IMR-90 (cell line): ENCODE measurements around the gene NBEA. TPM values are rescaled to one million over a fixed set of nuclear protein-coding genes. Genes with fewer than 3 reads are reported as not detected.

Experiments used
- ATAC-seq: fragments of 200-7000 bp; cut with Tn5 transposase; 2 replicates; pipeline ENCODE4 v1.9.1; 2020; ENCODE audit warnings: low read depth, mild to moderate bottlenecking, moderate library complexity
- BruUV-seq: library from RNA; stranded (reverse); fragments of 400-500 nt; replicated peaks from 2 replicates; lab custom pipeline; 2021; lab: Mats Ljungman, UMichigan
- CTCF ChIA-PET: fragments of 300-600 bp; formaldehyde crosslinking; extraction: SDS; loops from one replicate; lab custom pipeline; 2021; ENCODE audit warnings: antibody characterized with exemption; lab: Yijun Ruan, JAX
- POLR2A ChIA-PET: fragments of 300-600 bp; sonication (Branson Sonifier 250); formaldehyde crosslinking; loops from one replicate; lab custom pipeline; 2022; ENCODE audit warnings: antibody characterized with exemption; ENCODE audit not compliant: unreplicated experiment; lab: Charles Lee
- DNase-seq: peaks from one replicate; pipeline ENCODE4 v3.0.0; 2013
- H2AFZ ChIP-seq: replicated peaks from 2 replicates; pipeline ENCODE3; 2013; ENCODE audit warnings: low read length, mild to moderate bottlenecking; ENCODE audit not compliant: poor library complexity
- H2AK5ac ChIP-seq: 2 replicates; pipeline ENCODE4 v1.6.1; 2013; ENCODE audit warnings: low read depth, low read length, inconsistent platforms
- H2AK9ac ChIP-seq: replicated peaks from 2 replicates; pipeline ENCODE3; 2013; ENCODE audit warnings: mild to moderate bottlenecking, low read depth, low read length, moderate library complexity; ENCODE audit not compliant: poor library complexity
- H2BK120ac ChIP-seq: 2 replicates; pipeline ENCODE4 v1.6.1; 2013; ENCODE audit warnings: low read depth, low read length, inconsistent platforms
- H2BK15ac ChIP-seq: 3 replicates; pipeline ENCODE4 v1.6.1; 2013; ENCODE audit warnings: low read depth, low read length, inconsistent platforms
- H2BK20ac ChIP-seq: 2 replicates; pipeline ENCODE4 v1.6.1; 2013; ENCODE audit warnings: low read depth, mild to moderate bottlenecking, inconsistent platforms, low read length, moderate library complexity
- H2BK5ac ChIP-seq: 2 replicates; pipeline ENCODE4 v1.6.1; 2013; ENCODE audit warnings: mild to moderate bottlenecking, low read depth, low read length, inconsistent platforms; ENCODE audit not compliant: poor library complexity, severe bottlenecking
- H3K14ac ChIP-seq: replicated peaks from 2 replicates; pipeline ENCODE4 v1.6.1; 2013; ENCODE audit warnings: low read depth, low read length, inconsistent platforms
- H3K18ac ChIP-seq: 2 replicates; pipeline ENCODE4 v1.6.1; 2013; ENCODE audit warnings: low read depth, low read length, control low read depth
- H3K23ac ChIP-seq: 2 replicates; pipeline ENCODE4 v1.6.1; 2013; ENCODE audit warnings: low read depth, low read length, inconsistent platforms
- H3K27ac ChIP-seq: 2 replicates; pipeline ENCODE4 v1.5.1; 2013; ENCODE audit warnings: mild to moderate bottlenecking, control low read depth, low read length; ENCODE audit not compliant: insufficient read depth
- H3K27me3 ChIP-seq: 2 replicates; pipeline ENCODE4 v1.6.1; 2013; ENCODE audit warnings: low read length; ENCODE audit not compliant: control insufficient read depth, insufficient read depth
- H3K36me3 ChIP-seq: 2 replicates; pipeline ENCODE4 v1.6.1; 2013; ENCODE audit warnings: low read length, mixed read lengths; ENCODE audit not compliant: control insufficient read depth, insufficient read depth
- H3K4ac ChIP-seq: 2 replicates; pipeline ENCODE4 v1.6.1; 2013; ENCODE audit warnings: low read depth, low read length, inconsistent platforms
- H3K4me1 ChIP-seq: 2 replicates; pipeline ENCODE4 v1.6.1; 2013; ENCODE audit warnings: low read length, mixed read lengths; ENCODE audit not compliant: control insufficient read depth, insufficient read depth
- H3K4me2 ChIP-seq: 2 replicates; pipeline ENCODE4 v1.6.1; 2013; ENCODE audit warnings: low read depth, mild to moderate bottlenecking, control low read depth, low read length, moderate library complexity
- H3K4me3 ChIP-seq: 2 replicates; pipeline ENCODE4 v1.5.1; 2013; ENCODE audit warnings: low read depth, mild to moderate bottlenecking, control low read depth, low read length, moderate library complexity; ENCODE audit not compliant: insufficient read depth
- H3K56ac ChIP-seq: 2 replicates; pipeline ENCODE4 v1.6.1; 2013; ENCODE audit warnings: low read length, inconsistent platforms; ENCODE audit not compliant: insufficient read depth; ENCODE audit errors: extremely low read depth
- H3K79me1 ChIP-seq, 2 experiments: 2 replicates each; pipeline ENCODE4 v1.6.1; 2013; ENCODE audit warnings: low read length in 2 of 2, inconsistent platforms in 1 of 2, low read depth in 1 of 2
- H3K9ac ChIP-seq: 2 replicates; pipeline ENCODE4 v1.6.1; 2013; ENCODE audit warnings: low read depth, low read length, control low read depth
- H3K9me1 ChIP-seq: 2 replicates; pipeline ENCODE4 v1.6.1; 2013; ENCODE audit warnings: low read length, inconsistent platforms; ENCODE audit not compliant: insufficient read depth
- H3K9me3 ChIP-seq: 2 replicates; pipeline ENCODE4 v1.6.1; 2013; ENCODE audit warnings: low read length; ENCODE audit not compliant: control insufficient read depth, insufficient read depth
- H4K20me1 ChIP-seq: 2 replicates; pipeline ENCODE4 v1.6.1; 2013; ENCODE audit warnings: low read length, inconsistent platforms; ENCODE audit not compliant: insufficient read depth
- H4K5ac ChIP-seq: 2 replicates; pipeline ENCODE4 v1.6.1; 2013; ENCODE audit warnings: mild to moderate bottlenecking, low read depth, low read length, control low read depth
- H4K8ac ChIP-seq, 2 experiments: 2 replicates each; pipeline ENCODE4 v1.6.1; 2013; ENCODE audit warnings: low read depth in 2 of 2, low read length in 2 of 2, control low read depth in 1 of 2, inconsistent platforms in 1 of 2
- H4K91ac ChIP-seq: 2 replicates; pipeline ENCODE4 v1.6.1; 2013; ENCODE audit warnings: low read depth, low read length, inconsistent platforms; ENCODE audit not compliant: insufficient read depth
- CEBPB ChIP-seq: IDR thresholded peaks from 2 replicates; pipeline ENCODE4 v1.6.1; 2012; ENCODE audit warnings: low read depth, low read length, improper control_type of control experiment
- CHD1 ChIP-seq: IDR thresholded peaks from 2 replicates; pipeline ENCODE4 v1.6.1; 2012; ENCODE audit warnings: low read depth, low read length, improper control_type of control experiment
- CTCF ChIP-seq: conservative IDR thresholded peaks from 2 replicates; pipeline ENCODE4 v1.5.1; 2012; ENCODE audit warnings: mild to moderate bottlenecking, low read depth, low read length, improper control_type of control experiment
- FOS ChIP-seq: fragments of 150-350 bp; IDR thresholded peaks from 2 replicates; pipeline ENCODE4 v1.6.1; 2016; ENCODE audit warnings: low read depth, low read length
- MAZ ChIP-seq: IDR thresholded peaks from 2 replicates; pipeline ENCODE4 v1.6.1; 2012; ENCODE audit warnings: low read depth, mild to moderate bottlenecking, low read length, improper control_type of control experiment, moderate library complexity, borderline replicate concordance
- NFE2L2 ChIP-seq: fragments of 150-350 bp; IDR thresholded peaks from 2 replicates; pipeline ENCODE4 v1.6.1; 2016; ENCODE audit warnings: low read depth, mild to moderate bottlenecking, low read length
- POLR2A ChIP-seq: IDR thresholded peaks from 2 replicates; pipeline ENCODE4 v1.6.1; 2012; ENCODE audit warnings: mild to moderate bottlenecking, low read depth, low read length
- RCOR1 ChIP-seq: IDR thresholded peaks from 2 replicates; pipeline ENCODE4 v1.6.1; 2012; ENCODE audit warnings: mild to moderate bottlenecking, low read length, improper control_type of control experiment; ENCODE audit not compliant: insufficient replicate concordance
- RFX5 ChIP-seq: IDR thresholded peaks from 2 replicates; pipeline ENCODE4 v1.8.0; 2012; ENCODE audit warnings: low read depth, mild to moderate bottlenecking, low read length, moderate library complexity
- USF2 ChIP-seq: fragments of 150-350 bp; IDR thresholded peaks from 2 replicates; pipeline ENCODE4 v1.6.1; 2017; ENCODE audit warnings: mild to moderate bottlenecking, antibody characterized with exemption, low read length, low read depth
- WGBS, 2 experiments: methylation state at CpG; one replicate each; pipeline versions ENCODE4 v1.1.5 to v1.1.7; 2013; ENCODE audit warnings: missing lambda C conversion rate in 2 of 2; ENCODE audit not compliant: insufficient read length in 1 of 2; ENCODE audit errors: extremely low coverage in 2 of 2; 5-methylcytosine and 5-hydroxymethylcytosine counted together
- dilution Hi-C: fragments of 300-500 bp; cut with HindIII; formaldehyde crosslinking; loops from one replicate; pipeline ENCODE4 v1.14.3; 2018; ENCODE audit warnings: low sequenced_read_pairs; ENCODE audit not compliant: unreplicated experiment
- in situ Hi-C: fragments of 300-500 bp; cut with MboI; formaldehyde crosslinking; loops from 3 replicates; pipeline ENCODE4 v1.14.3; 2019; ENCODE audit warnings: low sequenced_read_pairs, inconsistent platforms, mixed read lengths
- intact Hi-C: fragments of 100-400 bp; cut with micrococcal nuclease; formaldehyde crosslinking; loops from 2 replicates; pipeline ENCODE4 v1.10.0; 2022
- polyA plus RNA-seq, 3 experiments: library from polyadenylated mRNA; depleted of rRNA; stranded (reverse); fragments of >200 nt; gene quantifications; 2 replicates each; pipeline ENCODE4 v1.2.3, GENCODE V29; 2012; ENCODE audit warnings: low replicate concordance in 1 of 3
- total RNA-seq: library from RNA; depleted of rRNA; stranded (reverse); fragments of >200 nt; gene quantifications from 2 replicates; pipeline ENCODE4 v1.2.3, GENCODE V29; 2012
- TF ChIP-seq, protein P1 (sequence below): fragments of 150-350 bp; IDR thresholded peaks from 2 replicates; pipeline ENCODE4 v1.6.1; 2016; ENCODE audit warnings: low read depth, mild to moderate bottlenecking, low read length, moderate library complexity, borderline replicate concordance

Gene NBEA
- total and polyA plus RNA-seq, 2 of the 4 experiments (the other 2 are of a cell fraction) = 0.82 to 2.2 TPM

DNA sequence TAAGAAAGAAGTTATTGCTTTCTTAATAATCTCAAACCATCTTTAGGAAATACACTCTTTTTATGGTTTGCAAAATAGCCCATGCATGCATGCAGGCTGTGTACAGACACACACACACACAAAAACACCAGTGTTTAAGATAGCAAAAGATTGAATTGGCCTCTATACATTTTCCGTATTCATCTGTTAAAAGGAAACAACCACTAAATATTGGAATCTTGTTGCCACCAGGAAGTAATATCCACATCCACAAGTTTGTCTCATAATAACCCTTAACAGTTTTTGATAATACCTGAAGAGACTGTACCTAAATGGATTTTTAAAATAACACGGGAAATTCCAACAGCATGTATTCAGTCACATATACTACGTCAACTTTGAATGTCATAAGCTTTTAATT is 541.7 kb downstream of the NBEA start:
- CTCF ChIA-PET = interaction anchor here (1.1 kb wide), 1 partner anchor 9 kb away, joined by 5 read pairs; no protein-coding TSS in a partner anchor
- Histone ChIP-seq H2BK120ac (no peak overlapping the region), H2BK5ac (no peak overlapping the region), H3K4me2 (no peak overlapping the region), H3K4me3 (no peak overlapping the region), H3K14ac (no peak overlapping the region), H3K36me3 (no peaks in the 10 kb centered on the region), H2BK20ac (no peak overlapping the region), H3K27me3 (peaks cover 5% of the 10 kb centered on the region), H3K23ac (no peak overlapping the region), H3K9me3 (no peaks in the 10 kb centered on the region), H3K18ac (no peak overlapping the region), H4K8ac (no peak overlapping the region), H4K5ac (no peak overlapping the region), H3K9me1 (no peaks in the 10 kb centered on the region), H3K4ac (no peak overlapping the region), H3K56ac (no peak overlapping the region), H3K9ac (no peak overlapping the region), H4K91ac (no peak overlapping the region), H3K27ac (no peak overlapping the region), H2BK15ac (no peak overlapping the region), H3K79me1 (no peaks in the 10 kb centered on the region), H3K4me1 (no peaks in the 10 kb centered on the region), H2AK5ac (no peak overlapping the region), H2AK9ac (no peak overlapping the region), H4K20me1 (no peaks in the 10 kb centered on the region), H2AFZ (no peak overlapping the region)
- TF ChIP-seq NFE2L2 (no peak), POLR2A (no peak), USF2 (no peak), CTCF (no peak), RCOR1 (no peak), CHD1 (no peak), RFX5 (no peak), FOS (no peak), MAZ (no peak), CEBPB (no peak)
- TF ChIP-seq, protein P1, sequence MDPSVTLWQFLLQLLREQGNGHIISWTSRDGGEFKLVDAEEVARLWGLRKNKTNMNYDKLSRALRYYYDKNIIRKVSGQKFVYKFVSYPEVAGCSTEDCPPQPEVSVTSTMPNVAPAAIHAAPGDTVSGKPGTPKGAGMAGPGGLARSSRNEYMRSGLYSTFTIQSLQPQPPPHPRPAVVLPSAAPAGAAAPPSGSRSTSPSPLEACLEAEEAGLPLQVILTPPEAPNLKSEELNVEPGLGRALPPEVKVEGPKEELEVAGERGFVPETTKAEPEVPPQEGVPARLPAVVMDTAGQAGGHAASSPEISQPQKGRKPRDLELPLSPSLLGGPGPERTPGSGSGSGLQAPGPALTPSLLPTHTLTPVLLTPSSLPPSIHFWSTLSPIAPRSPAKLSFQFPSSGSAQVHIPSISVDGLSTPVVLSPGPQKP = no peak
- dilution Hi-C loops = no loop called here
- ATAC-seq (no peak), DNase-seq (no peak)
- in situ Hi-C loops = no loop called here
- POLR2A ChIA-PET = no interaction called here
- WGBS, 2 experiments = no CpG with 5 or more reads among the region's 3 CpGs
- BruUV-seq = no TSS peak
- intact Hi-C loops = no loop called here
